Activated naive CD8-positive, alpha-beta T cell treated with anti-CD3 and anti-CD28 coated beads, Interleukin-2, amount 10 ng/mL, durations not matched to agents 7 days and 5 days (primary cell): ENCODE measurements around the gene CPLX4. TPM values are rescaled to one million over a fixed set of nuclear protein-coding genes. Genes with fewer than 3 reads are reported as not detected.
"Not testable (repeated sequence)": the region's sequence is repeated elsewhere in the genome, so short reads cannot be mapped to it uniquely, and the experiment has no call there.

Experiments
- ATAC-seq: fragments of 150-1000 bp; cut with Tn5 transposase; one replicate; pipeline ENCODE4 v1.10.0; 2021; ENCODE audit warnings: low read depth, moderate library complexity
- POLR2A ChIA-PET: fragments of 350-600 bp; sonication (Branson Sonifier 250); formaldehyde crosslinking; loops from one replicate; lab custom pipeline; 2021; ENCODE audit warnings: antibody characterized with exemption; lab: Charles Lee
- DNase-seq: peaks from one replicate; pipeline ENCODE4 v3.0.0; 2021
- H3K27ac Mint-ChIP-seq: one replicate; pipeline ENCODE4 v1.8.0; 2022; ENCODE audit warnings: mild to moderate bottlenecking, mixed read lengths
- H3K27me3 Mint-ChIP-seq: one replicate; pipeline ENCODE4 v1.8.0; 2022; ENCODE audit warnings: mild to moderate bottlenecking, moderate library complexity, mixed read lengths
- H3K36me3 Mint-ChIP-seq: one replicate; pipeline ENCODE4 v1.8.0; 2021; ENCODE audit warnings: mild to moderate bottlenecking, mixed read lengths
- H3K4me1 Mint-ChIP-seq: one replicate; pipeline ENCODE4 v1.8.0; 2021; ENCODE audit warnings: mixed read lengths
- H3K4me3 Mint-ChIP-seq: one replicate; pipeline ENCODE4 v1.8.0; 2022; ENCODE audit warnings: mild to moderate bottlenecking, moderate library complexity, mixed read lengths
- H3K9me3 Mint-ChIP-seq: one replicate; pipeline ENCODE4 v1.8.0; 2021; ENCODE audit warnings: mixed read lengths
- total RNA-seq, 2 experiments: library from RNA; stranded (reverse); gene quantifications; one replicate each; pipeline ENCODE4 v1.2.3, GENCODE V29; 2021

The CPLX4 gene
- total RNA-seq, 2 experiments from 2014 or later = not detected

- Mint-ChIP-seq H3K27ac (no peak overlapping the region), H3K4me1 (peaks cover 13% of the 10 kb centered on the region)
Observed at GRCh38 chr18:59264651-59265245, 53.7 kb downstream of the CPLX4 start.

GRCh38 chr18:59264121-59264571, 54.3 kb downstream of the CPLX4 start:
- POLR2A ChIA-PET = no interaction called here
- Mint-ChIP-seq H3K27me3 (peaks cover 76% of the 10 kb centered on the region), H3K4me1 (peaks cover 11% of the 10 kb centered on the region), H3K27ac (no peak overlapping the region), H3K9me3 (no peaks in the 10 kb centered on the region), H3K36me3 (no peaks in the 10 kb centered on the region), H3K4me3 (no peak overlapping the region)
- no peak for DNase-seq
- no peak for ATAC-seq

More at GRCh38 chr18:59264651-59265245, 53.7 kb downstream of the CPLX4 start:
- DNase-seq (no peak), ATAC-seq (no peak)
- Mint-ChIP-seq H3K27me3 (peaks cover 79% of the 10 kb centered on the region), H3K4me3 (peak overlapping the region; percentile 63), H3K36me3 (no peaks in the 10 kb centered on the region), H3K9me3 (no peaks in the 10 kb centered on the region)
- POLR2A ChIA-PET = no interaction called here

GRCh38 chr18:59263661-59264060, 54.8 kb downstream of the CPLX4 start:
- no peak for ATAC-seq
- POLR2A ChIA-PET = no interaction called here
- Mint-ChIP-seq H3K4me1 (peaks cover 11% of the 10 kb centered on the region), H3K9me3 (no peaks in the 10 kb centered on the region), H3K27me3 (peaks cover 72% of the 10 kb centered on the region), H3K27ac (no peak overlapping the region), H3K4me3 (no peak overlapping the region), H3K36me3 (no peaks in the 10 kb centered on the region)
- DNase-seq = no peak

GRCh38 chr18:59262243-59262642, 56.2 kb downstream of the CPLX4 start:
- POLR2A ChIA-PET, ATAC-seq, H3K27ac Mint-ChIP-seq, H3K36me3 Mint-ChIP-seq, H3K4me3 Mint-ChIP-seq, H3K4me1 Mint-ChIP-seq, H3K9me3 Mint-ChIP-seq, DNase-seq: not testable (repeated sequence)
- H3K27me3 Mint-ChIP-seq = peaks cover 58% of the 10 kb centered on the region

GRCh38 chr18:59261842-59262241, 56.6 kb downstream of the CPLX4 start:
- H3K9me3 Mint-ChIP-seq, H3K4me3 Mint-ChIP-seq, H3K4me1 Mint-ChIP-seq, DNase-seq, H3K27ac Mint-ChIP-seq, ATAC-seq, POLR2A ChIA-PET, H3K36me3 Mint-ChIP-seq: not testable (repeated sequence)
- H3K27me3 Mint-ChIP-seq = peaks cover 54% of the 10 kb centered on the region

GRCh38 chr18:59255491-59255890, 63.0 kb downstream of the CPLX4 start:
- POLR2A ChIA-PET, ATAC-seq, DNase-seq, H3K9me3 Mint-ChIP-seq, H3K36me3 Mint-ChIP-seq, H3K4me1 Mint-ChIP-seq, H3K27ac Mint-ChIP-seq, H3K4me3 Mint-ChIP-seq: not testable (repeated sequence)
- peaks cover 16% of the 10 kb centered on the region for H3K27me3 Mint-ChIP-seq

- DNase-seq = no peak
Observed at GRCh38 chr18:59249199-59249774, 69.2 kb downstream of the CPLX4 start.

GRCh38 chr18:59246796-59247195, 71.7 kb downstream of the CPLX4 start:
- Mint-ChIP-seq H3K27ac (no peak overlapping the region), H3K4me1 (peaks cover 1% of the 10 kb centered on the region), H3K9me3 (no peaks in the 10 kb centered on the region), H3K36me3 (no peaks in the 10 kb centered on the region), H3K27me3 (peaks cover 53% of the 10 kb centered on the region), H3K4me3 (no peak overlapping the region)
- no peak for DNase-seq
- no peak for ATAC-seq
- POLR2A ChIA-PET = no interaction called here

More at GRCh38 chr18:59249199-59249774, 69.2 kb downstream of the CPLX4 start:
- H3K4me1 Mint-ChIP-seq = peaks cover 1% of the 10 kb centered on the region
- POLR2A ChIA-PET = no interaction called here
- H3K4me3 Mint-ChIP-seq = no peak overlapping the region
- no peaks in the 10 kb centered on the region for H3K9me3 Mint-ChIP-seq
- H3K27me3 Mint-ChIP-seq = peaks cover 50% of the 10 kb centered on the region
- ATAC-seq = no peak
- H3K27ac Mint-ChIP-seq = no peak overlapping the region
- H3K36me3 Mint-ChIP-seq = no peaks in the 10 kb centered on the region

Other genes starting within 250 kb of the CPLX4 start
- 10 to 100 TPM; 38.4 to 39.9 TPM for gene SEC11C, start 178.8 kb downstream of the CPLX4 start, total RNA-seq
- not detected for gene GRP, start 98.5 kb downstream of the CPLX4 start, total RNA-seq
- gene RAX, start 45.2 kb downstream of the CPLX4 start, total RNA-seq = not detected
- 10 to 100 TPM; 56.5 to 58.5 TPM for gene LMAN1, start 40.6 kb upstream of the CPLX4 start, total RNA-seq